B cell (primary cell): ENCODE data around the gene CNTN4. TPM values are rescaled to one million over a fixed set of nuclear protein-coding genes. Genes with fewer than 3 reads are reported as not detected.

Experiments used
- ATAC-seq: fragments of 200-7000 bp; cut with Tn5 transposase; one replicate; pipeline ENCODE4 v1.10.0; 2021; ENCODE audit warnings: low read depth, mild to moderate bottlenecking, moderate number of reproducible peaks, moderate library complexity
- CTCF ChIA-PET: fragments of 350-600 bp; sonication (Branson Sonifier 250); formaldehyde crosslinking; loops from one replicate; lab custom pipeline; 2021; ENCODE audit warnings: antibody characterized with exemption, inconsistent platforms; lab: Charles Lee
- POLR2A ChIA-PET: fragments of 350-600 bp; sonication (Branson Sonifier 250); formaldehyde crosslinking; loops from one replicate; lab custom pipeline; 2021; ENCODE audit warnings: antibody characterized with exemption; lab: Charles Lee
- DNase-seq: peaks from one replicate; pipeline ENCODE4 v3.0.0; 2013
- H2AFZ ChIP-seq: 2 replicates; pipeline ENCODE4 v1.6.1; 2012; ENCODE audit warnings: mild to moderate bottlenecking, low read depth, low read length; ENCODE audit not compliant: insufficient read depth, poor library complexity, severe bottlenecking
- H3K27ac ChIP-seq, 2 donors: 1 replicate in 1 of 2; 2 replicates in 1 of 2; pipeline ENCODE4 v1.5.1; 2012 to 2013; ENCODE audit warnings: low read length in 2 of 2, mild to moderate bottlenecking in 2 of 2, moderate library complexity in 1 of 2
- H3K27me3 ChIP-seq, 4 experiments: fragments of 200-600 bp in 1 of 4; sonication (generic) in 1 of 4; replicated peaks in 1 of 4; 1 replicate in 2 of 4; 2 replicates in 2 of 4; pipeline versions ENCODE4 v1.6.1 to v1.7.0; 2013 to 2016; ENCODE audit warnings: low read length in 3 of 4, mild to moderate bottlenecking in 2 of 4, mixed read lengths in 1 of 4, moderate library complexity in 1 of 4; ENCODE audit not compliant: insufficient read depth in 4 of 4, control insufficient read depth in 3 of 4; ENCODE audit errors: control extremely low read depth in 1 of 4
- H3K36me3 ChIP-seq, 2 experiments: replicated peaks in 1 of 2; 1 replicate in 1 of 2; 2 replicates in 1 of 2; pipeline versions ENCODE4 v1.6.1 to v1.7.1; 2013; ENCODE audit warnings: low read length in 1 of 2; ENCODE audit not compliant: insufficient read depth in 2 of 2, control insufficient read depth in 1 of 2; ENCODE audit errors: control extremely low read depth in 1 of 2, extremely low read depth in 1 of 2
- H3K4me1 ChIP-seq, 2 donors: fragments of 200-600 bp in 1 of 2; sonication (generic) in 1 of 2; 1 replicate in 1 of 2; 2 replicates in 1 of 2; pipeline versions ENCODE4 v1.5.1 to v1.6.1; 2013 to 2017; ENCODE audit warnings: low read length in 2 of 2; ENCODE audit not compliant: control insufficient read depth in 2 of 2, insufficient read depth in 2 of 2
- H3K4me2 ChIP-seq: replicated peaks from 2 replicates; pipeline ENCODE3; 2012; ENCODE audit warnings: mild to moderate bottlenecking, low read depth, low read length; ENCODE audit not compliant: poor library complexity, severe bottlenecking
- H3K4me3 ChIP-seq, 5 experiments: fragments of 200-600 bp in 1 of 5; sonication (generic) in 1 of 5; 1 replicate in 3 of 5; 2 replicates in 2 of 5; pipeline versions ENCODE4 v1.5.1 to v1.7.0; 2011 to 2016; ENCODE audit warnings: low read length in 4 of 5, mild to moderate bottlenecking in 4 of 5, low read depth in 2 of 5, control low read depth in 1 of 5, moderate library complexity in 1 of 5; ENCODE audit not compliant: insufficient read depth in 1 of 5; ENCODE audit errors: control extremely low read depth in 1 of 5, extremely low read depth in 1 of 5
- H3K79me2 ChIP-seq: fragments of 200-600 bp; sonication (generic); one replicate; pipeline ENCODE4 v1.6.0; 2016; ENCODE audit warnings: low read length; ENCODE audit not compliant: control insufficient read depth, insufficient read depth
- H3K9ac ChIP-seq: fragments of 200-600 bp; sonication (generic); 2 replicates; pipeline ENCODE4 v1.6.1; 2017; ENCODE audit warnings: mild to moderate bottlenecking, low read length, moderate library complexity
- H3K9me3 ChIP-seq, 3 donors: one replicate each; pipeline versions ENCODE4 v1.6.1 to v1.7.1; 2013; ENCODE audit warnings: low read length in 2 of 3; ENCODE audit not compliant: control insufficient read depth in 2 of 3, insufficient read depth in 1 of 3; ENCODE audit errors: control extremely low read depth in 1 of 3
- H4K20me1 ChIP-seq: 2 replicates; pipeline ENCODE4 v1.6.0; 2012; ENCODE audit warnings: mild to moderate bottlenecking, low read length; ENCODE audit not compliant: insufficient read depth, control insufficient read depth, poor library complexity, severe bottlenecking
- H3K27ac Mint-ChIP-seq: one replicate; pipeline ENCODE4 v1.8.0; 2021; ENCODE audit warnings: mixed read lengths
- H3K27me3 Mint-ChIP-seq: one replicate; pipeline ENCODE4 v1.8.0; 2021; ENCODE audit warnings: mixed read lengths
- H3K4me1 Mint-ChIP-seq: one replicate; pipeline ENCODE4 v1.8.0; 2021; ENCODE audit warnings: mixed read lengths
- H3K4me3 Mint-ChIP-seq: one replicate; pipeline ENCODE4 v1.8.0; 2021; ENCODE audit warnings: mixed read lengths
- H3K9me3 Mint-ChIP-seq: one replicate; pipeline ENCODE4 v1.8.0; 2022; ENCODE audit warnings: mixed read lengths; ENCODE audit not compliant: insufficient read depth
- EZH2 ChIP-seq: IDR thresholded peaks from 2 replicates; pipeline ENCODE4 v1.6.1; 2012; ENCODE audit warnings: borderline replicate concordance, low read depth, mild to moderate bottlenecking, moderate library complexity, low read length; ENCODE audit not compliant: insufficient read depth, poor library complexity, severe bottlenecking
- WGBS: methylation state at CpG from one replicate; pipeline ENCODE4 v1.1.5; 2013; ENCODE audit warnings: missing lambda C conversion rate; ENCODE audit not compliant: insufficient coverage; 5-methylcytosine and 5-hydroxymethylcytosine counted together
- intact Hi-C: fragments of 100-400 bp; cut with micrococcal nuclease; formaldehyde crosslinking; loops from one replicate; pipeline ENCODE4 v1.10.0; 2022
- polyA plus RNA-seq: library from polyadenylated mRNA; depleted of rRNA; stranded (reverse); fragments of >200 nt; gene quantifications from 2 replicates; pipeline ENCODE4 v1.2.3, GENCODE V29; 2012
- total RNA-seq, 2 donors: library from RNA; stranded (reverse); fragments of 120-200 nt in 1 of 2; gene quantifications; 1 replicate in 1 of 2; 2 replicates in 1 of 2; pipeline versions ENCODE4 v1.2.3 to v1.2.4, GENCODE V29; 2013 to 2022
- TF ChIP-seq, protein P1 (sequence below): fragments of 200-600 bp; IDR thresholded peaks from one replicate; pipeline ENCODE4 v1.8.0; 2022; ENCODE audit warnings: antibody characterized with exemption, mild to moderate bottlenecking

The CNTN4 gene
- total and polyA plus RNA-seq, 2 donors (not counting 1 experiment from before 2014, with no cell fraction given) = 0.05 TPM; not detected in 1

DNA sequence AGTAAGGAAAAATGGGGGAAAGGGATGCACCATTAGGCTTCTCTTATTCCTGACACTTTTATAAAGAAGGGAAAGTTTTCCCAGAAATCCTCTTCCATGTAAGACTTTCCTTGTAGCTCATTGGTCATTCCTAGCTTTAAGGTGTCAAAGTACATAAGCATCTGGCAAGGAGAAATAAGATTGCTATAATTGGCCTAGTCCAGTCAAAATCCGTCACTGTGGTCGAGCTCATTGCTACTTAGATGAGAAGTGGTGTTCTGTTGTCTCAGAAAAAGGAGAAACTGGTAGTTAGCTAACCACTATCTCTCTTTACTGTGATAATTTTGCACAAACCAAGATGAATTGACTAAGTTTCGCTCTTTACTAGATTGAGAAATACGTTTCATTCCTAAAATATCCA, 370.1 kb downstream of the CNTN4 start:
- no peak for DNase-seq
- Histone ChIP-seq H3K79me2 (no peaks in the 10 kb centered on the region), H3K36me3 (no peaks in the 10 kb centered on the region), H3K9me3 (peaks cover 0 to 3% (median 1%) of the 10 kb centered on the region in 3 donors), H3K4me1 (no peaks in the 10 kb centered on the region), H3K4me2 (no peak overlapping the region), H2AFZ (no peak overlapping the region), H3K9ac (no peak overlapping the region), H4K20me1 (no peaks in the 10 kb centered on the region), H3K27me3 (no peaks in the 10 kb centered on the region), H3K4me3 (no peak overlapping the region), H3K27ac (no peak overlapping the region)
- WGBS = no CpG with 5 or more reads among the region's 4 CpGs
- POLR2A ChIA-PET = no interaction called here
- ATAC-seq = no peak
- Mint-ChIP-seq H3K4me1 (no peaks in the 10 kb centered on the region), H3K27ac (no peak overlapping the region), H3K9me3 (no peaks in the 10 kb centered on the region), H3K4me3 (no peak overlapping the region), H3K27me3 (no peaks in the 10 kb centered on the region)
- no peak for TF ChIP-seq EZH2
- TF ChIP-seq, protein P1, sequence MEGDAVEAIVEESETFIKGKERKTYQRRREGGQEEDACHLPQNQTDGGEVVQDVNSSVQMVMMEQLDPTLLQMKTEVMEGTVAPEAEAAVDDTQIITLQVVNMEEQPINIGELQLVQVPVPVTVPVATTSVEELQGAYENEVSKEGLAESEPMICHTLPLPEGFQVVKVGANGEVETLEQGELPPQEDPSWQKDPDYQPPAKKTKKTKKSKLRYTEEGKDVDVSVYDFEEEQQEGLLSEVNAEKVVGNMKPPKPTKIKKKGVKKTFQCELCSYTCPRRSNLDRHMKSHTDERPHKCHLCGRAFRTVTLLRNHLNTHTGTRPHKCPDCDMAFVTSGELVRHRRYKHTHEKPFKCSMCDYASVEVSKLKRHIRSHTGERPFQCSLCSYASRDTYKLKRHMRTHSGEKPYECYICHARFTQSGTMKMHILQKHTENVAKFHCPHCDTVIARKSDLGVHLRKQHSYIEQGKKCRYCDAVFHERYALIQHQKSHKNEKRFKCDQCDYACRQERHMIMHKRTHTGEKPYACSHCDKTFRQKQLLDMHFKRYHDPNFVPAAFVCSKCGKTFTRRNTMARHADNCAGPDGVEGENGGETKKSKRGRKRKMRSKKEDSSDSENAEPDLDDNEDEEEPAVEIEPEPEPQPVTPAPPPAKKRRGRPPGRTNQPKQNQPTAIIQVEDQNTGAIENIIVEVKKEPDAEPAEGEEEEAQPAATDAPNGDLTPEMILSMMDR = no peak
- CTCF ChIA-PET = no interaction called here
- intact Hi-C loops = no loop called here

DNA sequence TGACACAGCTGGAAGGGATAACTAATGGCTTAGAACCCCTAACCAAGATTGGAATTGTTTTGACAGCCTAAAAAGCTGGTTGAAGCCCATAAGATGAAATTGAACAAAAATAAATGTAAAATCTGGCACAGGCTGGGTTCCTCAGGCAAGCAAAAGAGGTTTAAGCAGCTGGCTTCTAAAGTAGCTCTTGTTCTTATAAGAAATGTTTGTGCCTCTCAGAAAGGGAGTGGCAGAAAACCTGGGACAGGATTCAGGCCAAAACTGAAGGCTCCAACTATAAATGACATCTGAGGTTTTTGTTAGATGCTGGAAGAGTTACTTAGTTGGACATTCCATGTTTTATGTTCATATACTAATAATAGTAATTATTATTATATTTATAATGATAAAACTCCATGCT, 378.3 kb downstream of the CNTN4 start:
- Histone ChIP-seq H3K4me3 (no peak overlapping the region), H3K4me2 (no peak overlapping the region), H3K79me2 (no peaks in the 10 kb centered on the region), H2AFZ (no peak overlapping the region), H3K27me3 (no peaks in the 10 kb centered on the region), H3K9ac (no peak overlapping the region), H4K20me1 (no peaks in the 10 kb centered on the region), H3K27ac (no peak overlapping the region), H3K4me1 (no peaks in the 10 kb centered on the region), H3K36me3 (no peaks in the 10 kb centered on the region), H3K9me3 (peaks cover 0 to 3% (median under 1%) of the 10 kb centered on the region in 3 donors)
- TF ChIP-seq, protein P1 = no peak
- TF ChIP-seq EZH2 = no peak
- CTCF ChIA-PET = no interaction called here
- POLR2A ChIA-PET = no interaction called here
- ATAC-seq = no peak
- intact Hi-C loops = no loop called here
- Mint-ChIP-seq H3K4me3 (no peak overlapping the region), H3K4me1 (no peaks in the 10 kb centered on the region), H3K27ac (no peak overlapping the region), H3K27me3 (no peaks in the 10 kb centered on the region), H3K9me3 (peaks cover 4% of the 10 kb centered on the region)
- no peak for DNase-seq
